Breast epithelium (tissue), 3 donors: Measurements from ENCODE around the gene NPTXR.

Source experiments
- CTCF ChIP-seq, 3 donors: fragments of 450-650 bp; IDR thresholded peaks; one replicate each; pipeline ENCODE4 v1.5.1; 2016 to 2017; ENCODE audit warnings: antibody characterized with exemption in 3 of 3, mild to moderate bottlenecking in 3 of 3, moderate library complexity in 3 of 3
- POLR2A ChIP-seq: fragments of 450-650 bp; IDR thresholded peaks from one replicate; pipeline ENCODE4 v1.6.1; 2016; ENCODE audit warnings: antibody characterized with exemption, mild to moderate bottlenecking, moderate library complexity

DNA sequence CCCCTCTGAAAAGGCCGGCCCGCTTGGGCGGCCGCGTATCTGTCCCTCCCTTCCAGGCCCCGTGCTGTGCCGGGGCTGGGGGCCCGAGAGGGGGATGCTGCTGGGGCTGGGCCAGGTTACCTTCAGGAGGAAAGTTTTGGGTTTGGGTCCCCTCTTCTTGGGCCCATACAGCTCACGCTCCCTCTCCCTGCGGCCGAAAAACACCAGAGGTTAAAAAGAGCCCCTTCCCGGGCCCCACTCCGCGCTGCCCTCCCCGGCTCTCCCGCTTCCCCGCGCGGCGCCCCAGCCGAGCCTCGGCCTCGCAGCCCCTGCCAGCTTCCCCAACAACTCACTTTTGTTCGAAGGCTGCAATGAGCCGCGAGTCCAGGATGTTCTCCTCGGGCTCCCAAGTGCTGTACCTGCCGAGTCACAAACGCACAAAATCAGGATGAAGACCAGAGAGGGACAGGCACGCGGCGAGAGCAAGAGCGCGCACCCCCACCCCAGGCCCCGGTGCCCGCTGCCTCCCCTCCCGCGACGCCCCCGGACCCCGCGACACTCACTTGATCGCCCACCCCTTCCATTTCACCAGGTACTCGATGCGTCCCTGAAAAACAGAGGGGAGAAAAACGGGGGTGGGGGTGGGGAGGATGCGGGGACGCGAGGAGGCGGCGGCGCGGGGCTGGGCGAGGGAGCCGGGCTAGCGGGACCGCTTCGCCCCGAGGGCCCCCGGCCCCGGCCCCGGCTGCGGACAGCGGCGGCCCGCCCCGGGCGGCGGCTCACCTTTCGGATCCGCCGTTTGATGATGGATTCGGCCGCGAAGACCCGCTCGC, 27.7 kb upstream of the NPTXR start:
- no peak for TF ChIP-seq CTCF (IDR thresholded peaks at IDR 0.05)
- TF ChIP-seq POLR2A: no peak
